Activated CD4-positive, alpha-beta T cell treated with anti-CD3 and anti-CD28 coated beads for 48 hours (primary cell): Measurements from ENCODE around the gene CFDP1.
A peak's percentile ranks its signal among the peaks of the same experiment; 100 is the strongest.
"Not testable (repeated sequence)": the region's sequence is repeated elsewhere in the genome, so short reads cannot be mapped to it uniquely, and the experiment has no call there.

Source experiments
- DNase-seq: peaks from one replicate; pipeline ENCODE4 v3.0.0-alpha.2; 2020

CFDP1 gene

GRCh38 chr16:75288596-75289120 lies 144.6 kb downstream of the CFDP1 start:
- DNase-seq: peak; percentile 81

DNA sequence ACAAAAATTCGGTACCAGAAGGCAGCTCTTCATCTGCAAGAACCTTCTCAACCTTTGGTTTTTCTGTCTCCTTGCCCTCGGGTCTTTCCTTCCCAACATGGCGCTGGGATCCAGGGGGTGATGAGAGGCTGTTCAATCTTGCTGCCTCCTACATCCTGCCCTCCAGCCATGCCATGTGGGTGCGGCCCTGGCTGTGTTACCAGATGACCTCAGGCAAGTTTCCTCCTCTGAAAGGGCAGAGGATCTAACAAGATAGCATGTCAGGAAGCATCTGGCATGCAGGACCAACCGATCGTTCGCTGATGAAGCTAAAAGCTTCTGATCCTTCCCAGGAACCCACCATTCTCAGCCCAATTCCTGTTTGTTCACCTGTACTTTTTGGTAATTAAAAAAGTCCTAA lies 145.1 kb downstream of the CFDP1 start:
- no peak for DNase-seq

- no peak for DNase-seq
These were observed 145.6 kb downstream of the CFDP1 start for GRCh38 chr16:75287708-75288107.

- DNase-seq: no peak
These were observed 146.9 kb downstream of the CFDP1 start for GRCh38 chr16:75286389-75286788.

DNA sequence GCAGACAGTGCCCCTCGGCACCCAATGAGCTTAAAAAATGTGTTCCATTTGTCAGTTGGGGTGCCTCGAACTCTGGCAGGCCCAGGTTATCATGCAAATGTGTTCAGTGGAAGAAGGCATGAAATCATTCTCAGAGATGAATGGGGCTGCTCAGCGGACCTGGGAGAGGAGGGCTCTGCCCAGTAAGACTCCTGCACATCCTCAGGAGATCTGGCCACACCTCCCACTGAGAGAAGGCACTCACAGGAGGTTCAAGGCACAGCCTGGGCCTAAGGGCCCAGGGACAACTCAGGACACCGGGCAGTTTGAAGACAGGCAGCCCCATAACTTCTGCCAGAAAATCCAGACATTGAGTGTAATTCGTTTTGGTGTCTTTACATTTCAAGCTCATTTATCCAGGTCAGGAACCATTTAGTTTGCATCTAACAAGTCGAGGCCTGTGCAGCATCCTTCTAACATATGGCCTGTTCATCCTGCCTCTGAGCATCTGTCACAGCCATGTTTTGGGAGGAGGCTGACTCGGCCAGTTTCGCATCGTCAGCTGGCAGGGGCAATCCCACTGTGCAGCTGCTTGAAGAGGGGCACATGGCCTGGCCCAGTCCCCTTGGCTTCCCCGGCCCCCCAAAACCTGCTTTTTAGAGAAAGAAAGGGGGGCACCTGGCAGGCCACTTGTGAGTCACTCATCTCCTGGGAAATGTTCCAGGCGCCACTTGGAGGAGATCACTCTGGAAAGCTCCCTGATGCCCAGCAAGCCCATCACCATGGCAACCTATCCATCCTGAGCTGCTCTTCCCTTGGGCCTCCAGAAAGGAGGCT lies 150.6 kb downstream of the CFDP1 start:
- DNase-seq: no peak

- no peak for DNase-seq
These were observed 151.5 kb downstream of the CFDP1 start for GRCh38 chr16:75281826-75282225.

- not testable (repeated sequence) for DNase-seq
These were observed 152.3 kb downstream of the CFDP1 start for GRCh38 chr16:75281009-75281408.

DNA sequence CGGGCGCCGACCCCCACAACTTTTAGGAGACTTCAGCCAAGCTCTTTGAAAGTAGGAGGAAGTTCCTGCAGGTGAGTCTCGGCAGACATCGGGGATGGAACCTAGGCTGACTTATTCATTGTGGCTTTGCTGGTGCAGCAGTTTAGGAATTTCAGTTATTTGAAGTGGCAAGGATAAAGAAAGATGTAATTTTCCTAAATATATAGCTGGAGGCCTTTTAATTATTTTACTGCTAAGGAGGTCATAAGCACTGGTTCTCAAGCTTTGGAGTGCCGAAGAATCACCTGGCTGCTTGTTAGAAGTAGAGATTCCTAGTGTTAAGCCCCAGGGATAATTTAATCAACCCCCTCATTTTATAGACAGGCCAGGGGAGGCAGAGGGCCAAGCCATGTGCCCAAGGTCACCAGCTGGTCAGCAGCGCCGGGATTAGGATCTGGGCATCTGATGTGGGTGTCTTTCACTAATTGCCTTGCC lies 152.9 kb downstream of the CFDP1 start:
- no peak for DNase-seq

DNA sequence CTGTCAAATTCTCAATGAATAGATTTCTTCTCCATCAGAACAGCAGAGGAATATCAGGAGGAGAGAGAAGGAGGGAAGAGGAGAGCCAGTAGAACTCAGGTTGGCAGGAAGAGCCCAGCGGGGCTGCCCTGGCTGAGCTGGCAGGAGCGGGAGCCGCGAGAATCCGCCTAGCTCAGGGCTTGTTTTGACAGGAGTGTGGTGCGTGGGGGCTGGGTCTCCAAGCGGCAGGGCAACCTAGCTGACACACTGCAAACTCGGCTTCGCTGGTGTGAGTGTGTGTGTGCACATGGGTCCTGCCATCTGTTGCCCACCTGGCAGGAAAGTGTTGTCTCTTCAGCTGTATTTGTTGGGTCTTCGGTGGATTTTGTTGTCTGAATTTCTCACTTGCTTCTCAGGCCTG lies 154.0 kb downstream of the CFDP1 start:
- no peak for DNase-seq

DNA sequence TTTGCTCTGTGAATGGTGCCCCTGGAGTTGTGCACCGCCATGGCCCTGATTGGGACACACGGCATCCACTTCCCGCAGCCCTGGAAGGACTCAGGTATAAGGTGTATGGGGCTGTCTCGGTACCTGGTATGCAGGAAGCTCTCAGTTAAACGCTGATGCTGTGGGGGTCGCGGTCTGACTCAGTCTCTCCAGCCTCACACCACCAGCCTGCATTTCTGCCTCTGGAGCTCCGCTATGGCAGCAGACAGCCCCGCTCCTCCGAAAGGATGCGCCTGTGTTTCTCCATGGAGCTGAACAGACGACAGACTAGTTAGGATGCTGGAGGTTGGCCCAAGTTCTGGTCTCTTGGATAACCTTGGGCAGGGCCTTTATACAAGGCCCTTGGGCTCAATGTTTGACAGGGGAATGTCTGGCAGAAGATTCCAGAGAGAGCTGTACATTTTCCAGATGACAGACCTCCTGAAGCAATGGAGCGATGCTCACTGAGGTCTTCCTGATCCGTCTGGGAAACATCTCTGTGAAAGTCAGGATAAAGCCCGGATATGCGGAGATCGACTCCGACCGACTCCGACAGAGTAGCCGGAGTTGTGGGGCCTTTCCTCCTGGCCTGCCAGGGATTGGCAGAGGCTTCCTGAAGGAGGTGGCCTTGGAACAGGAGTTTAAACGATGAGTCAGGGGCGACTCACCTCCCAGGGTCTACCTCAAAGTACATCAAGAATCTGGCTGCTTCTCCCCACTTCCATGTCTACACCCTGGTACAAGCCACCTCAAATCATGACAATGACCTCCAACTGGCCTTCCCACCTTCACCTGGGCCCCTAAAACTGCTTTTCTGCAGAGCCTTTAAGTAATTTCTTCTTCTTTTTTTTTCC lies 160.0 kb downstream of the CFDP1 start:
- DNase-seq: no peak

- DNase-seq: not testable (repeated sequence)
These were observed 160.7 kb downstream of the CFDP1 start for GRCh38 chr16:75272629-75273028.

- no peak for DNase-seq
These were observed 161.2 kb downstream of the CFDP1 start for GRCh38 chr16:75272097-75272551.

DNA sequence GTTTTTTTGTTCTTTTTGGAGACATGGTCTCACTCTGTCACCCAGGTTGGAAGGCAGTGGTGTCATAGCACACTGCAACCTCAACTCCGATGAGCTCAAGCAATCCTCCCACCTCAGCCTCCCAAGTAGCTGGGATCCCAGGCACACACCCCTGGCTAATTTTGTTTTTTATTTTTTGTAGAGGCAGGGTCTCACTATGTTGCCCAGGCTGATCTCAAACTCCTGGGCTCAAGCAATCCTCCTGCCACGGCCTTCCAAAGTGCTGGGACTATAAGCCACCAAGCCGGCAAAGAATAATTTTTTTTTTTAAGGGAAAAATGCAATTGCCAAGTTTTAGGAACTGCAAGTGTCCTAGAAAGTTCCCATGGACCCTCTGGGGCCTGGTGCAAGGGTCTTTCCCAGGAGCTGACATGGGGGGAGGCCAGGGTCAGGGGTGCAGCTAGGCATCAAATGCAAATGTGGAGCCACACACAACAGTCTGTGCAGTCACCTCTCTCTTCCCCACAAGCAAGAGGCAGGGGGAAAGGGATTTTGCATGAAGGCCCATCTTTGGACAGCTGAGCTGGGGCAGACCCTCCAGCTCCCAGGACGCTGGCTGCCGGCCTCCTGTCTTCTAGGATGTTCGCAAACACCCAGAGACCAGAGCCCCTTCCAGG lies 161.7 kb downstream of the CFDP1 start:
- DNase-seq: no peak

DNA sequence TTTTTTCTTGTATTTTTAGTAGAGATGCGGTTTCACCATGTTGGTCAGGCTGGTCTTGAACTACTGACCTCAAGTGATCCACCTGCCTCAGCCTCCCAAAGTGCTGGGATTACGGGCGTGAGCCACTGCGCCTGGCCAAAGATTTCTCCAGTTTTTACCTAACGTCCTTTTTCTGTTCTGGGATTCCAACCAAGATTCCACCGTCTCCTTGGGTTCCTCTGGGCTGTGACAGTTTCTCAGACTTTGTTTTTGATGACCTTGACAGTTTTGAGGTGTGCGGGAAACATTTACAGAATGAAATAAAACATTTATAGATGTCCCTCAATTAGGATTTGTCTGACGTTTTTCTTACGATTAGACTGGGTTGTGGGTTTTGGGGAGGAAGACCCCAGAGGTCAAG lies 163.9 kb downstream of the CFDP1 start:
- not testable (repeated sequence) for DNase-seq

GRCh38 chr16:75267631-75268264 lies 165.6 kb downstream of the CFDP1 start:
- DNase-seq: no peak

DNA sequence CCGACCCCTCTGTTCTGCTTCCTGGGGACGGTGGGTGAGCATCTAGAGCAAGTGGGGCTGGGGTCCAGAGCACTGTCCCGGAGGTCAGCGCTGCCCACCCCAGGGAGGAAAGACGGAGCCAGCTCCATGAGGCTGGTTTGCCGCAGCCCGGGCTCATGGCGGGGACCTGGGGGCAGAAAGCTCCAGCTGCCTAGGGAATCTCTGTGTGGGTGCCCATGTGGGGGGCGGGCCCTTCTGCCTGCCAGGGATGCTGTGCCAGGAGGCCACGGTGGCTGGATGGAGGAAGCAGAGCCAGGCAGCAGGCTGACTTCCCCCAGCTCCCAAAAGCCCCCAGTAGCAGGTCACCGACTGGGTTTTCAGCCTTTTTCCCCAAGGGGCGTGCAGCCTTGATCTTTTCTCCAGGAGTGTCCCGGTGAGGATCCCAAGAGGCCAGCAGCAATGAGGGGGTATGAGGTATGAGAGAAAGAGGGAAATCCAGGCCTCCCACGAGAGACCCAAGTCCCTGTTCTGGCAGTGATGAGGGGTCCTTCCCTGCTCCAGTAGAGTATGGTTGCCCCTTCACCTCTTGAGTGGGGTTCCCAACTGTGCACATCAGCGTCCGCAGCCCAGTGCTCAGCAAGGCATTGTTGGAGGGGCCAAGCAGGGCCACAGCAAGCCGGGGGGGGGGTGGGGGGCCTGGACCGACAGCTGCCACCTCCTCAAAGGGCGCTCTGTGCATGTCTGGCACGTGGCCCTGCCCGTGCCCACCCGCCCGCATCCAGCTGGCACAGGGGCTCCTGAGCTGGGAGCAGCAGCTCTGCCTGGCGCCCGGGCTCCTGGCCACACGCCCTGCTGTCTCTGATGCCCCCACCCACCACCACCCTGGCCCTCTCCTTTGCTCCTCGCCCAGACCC lies 166.3 kb downstream of the CFDP1 start:
- DNase-seq: no peak

GRCh38 chr16:75265911-75266701 lies 167.2 kb downstream of the CFDP1 start:
- peak; percentile 48 for DNase-seq

DNA sequence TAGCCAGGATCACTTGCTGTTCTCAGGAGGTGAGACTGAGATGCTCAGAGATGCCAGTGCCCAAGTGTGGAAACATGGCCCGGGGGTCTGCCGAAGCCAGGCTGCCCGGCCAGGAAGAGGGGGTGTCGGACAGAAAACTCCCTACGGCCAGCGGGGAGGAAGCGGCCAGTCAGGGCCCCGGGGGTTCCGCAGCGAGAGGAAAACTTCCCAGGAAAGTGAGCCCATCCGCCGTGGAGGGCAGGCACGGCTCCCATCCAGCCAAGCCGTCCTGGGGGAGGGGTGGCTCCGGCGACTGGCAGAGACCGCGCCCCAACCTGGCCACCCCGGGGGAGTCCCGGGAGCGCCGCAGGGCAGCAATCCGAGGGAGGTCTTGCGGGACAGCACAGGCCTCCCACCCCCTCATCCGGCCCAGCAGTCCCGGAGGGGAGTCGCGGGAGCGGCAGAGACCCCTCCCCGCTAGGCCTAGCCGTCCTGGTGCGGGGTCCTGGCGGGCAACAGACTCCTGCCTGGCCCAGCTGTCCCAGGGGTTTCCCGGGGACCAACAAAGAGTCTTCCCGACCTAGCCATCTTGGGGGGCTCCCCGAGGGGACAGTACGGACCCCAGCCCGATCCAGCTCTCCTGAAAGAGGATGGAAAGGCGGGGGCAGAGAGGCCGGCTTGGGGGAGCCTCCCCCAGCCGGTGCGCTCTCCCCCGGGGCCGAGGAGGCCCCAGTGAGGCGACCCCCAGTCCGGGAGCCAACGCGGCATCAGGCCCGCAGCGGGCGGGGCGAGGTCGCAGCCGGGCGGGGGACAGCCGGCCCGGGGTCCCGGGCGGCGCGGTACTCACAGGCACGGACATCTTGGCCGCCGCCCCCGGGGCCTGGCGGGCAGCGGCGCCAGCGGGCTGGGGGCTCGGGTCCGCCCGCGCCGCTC lies 168.0 kb downstream of the CFDP1 start:
- DNase-seq: no peak

- DNase-seq: no peak
These were observed 168.8 kb downstream of the CFDP1 start for GRCh38 chr16:75264457-75264998.
